ENCODE measurements around the gene LAMTOR4. TPM values are rescaled to one million over a fixed set of nuclear protein-coding genes. Genes with fewer than 3 reads are reported as not detected.

Gene LAMTOR4
- total and polyA plus RNA-seq, 2 of the 13 experiments (the other 11 are each of a cell fraction or from before 2014, with no cell fraction given) = 115 to 118 TPM

DNA sequence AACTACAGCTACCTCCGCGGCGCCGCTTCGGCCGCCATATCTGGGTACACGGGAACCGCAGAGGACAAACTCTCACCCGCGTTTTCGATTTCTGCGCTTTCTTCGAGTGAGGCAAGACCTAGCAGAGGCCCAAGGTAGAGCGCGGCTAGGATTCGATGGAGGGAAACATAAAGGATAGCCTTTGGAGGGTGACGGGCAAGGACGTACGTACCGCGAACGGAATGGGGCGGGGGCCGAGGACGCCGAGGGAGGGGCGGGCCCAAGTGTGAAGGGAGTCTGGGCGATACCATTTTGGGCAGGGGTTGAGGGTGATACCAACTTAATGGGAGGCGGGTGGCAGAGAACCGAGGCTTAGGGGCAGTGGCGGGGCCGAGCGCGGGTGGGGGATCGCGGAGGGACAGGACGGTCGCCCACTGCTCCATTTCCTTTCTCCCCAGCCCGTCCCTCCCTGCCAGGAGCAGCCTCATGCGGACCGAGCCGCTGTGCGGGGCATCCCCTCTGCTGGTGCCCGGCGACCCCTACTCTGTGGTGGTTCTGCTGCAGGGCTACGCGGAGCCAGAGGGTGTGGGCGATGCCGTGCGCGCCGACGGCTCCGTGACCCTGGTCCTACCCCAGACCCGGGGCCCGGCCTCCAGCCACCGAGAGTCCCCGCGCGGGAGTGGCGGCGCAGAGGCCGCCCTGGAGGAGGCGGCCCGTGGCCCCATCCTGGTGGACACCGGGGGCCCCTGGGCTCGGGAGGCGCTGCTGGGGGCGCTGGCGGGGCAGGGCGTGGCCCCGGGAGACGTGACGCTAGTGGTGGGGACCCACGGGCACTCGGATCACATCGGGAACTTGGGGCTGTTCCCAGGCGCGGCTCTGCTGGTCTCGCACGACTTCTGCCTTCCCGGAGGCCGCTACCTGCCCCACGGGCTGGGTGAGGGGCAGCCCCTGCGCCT is 21.5 kb upstream of the LAMTOR4 start, which contains the start of gene MBLAC1 (continued):
- TF ChIP-seq, protein P1, sequence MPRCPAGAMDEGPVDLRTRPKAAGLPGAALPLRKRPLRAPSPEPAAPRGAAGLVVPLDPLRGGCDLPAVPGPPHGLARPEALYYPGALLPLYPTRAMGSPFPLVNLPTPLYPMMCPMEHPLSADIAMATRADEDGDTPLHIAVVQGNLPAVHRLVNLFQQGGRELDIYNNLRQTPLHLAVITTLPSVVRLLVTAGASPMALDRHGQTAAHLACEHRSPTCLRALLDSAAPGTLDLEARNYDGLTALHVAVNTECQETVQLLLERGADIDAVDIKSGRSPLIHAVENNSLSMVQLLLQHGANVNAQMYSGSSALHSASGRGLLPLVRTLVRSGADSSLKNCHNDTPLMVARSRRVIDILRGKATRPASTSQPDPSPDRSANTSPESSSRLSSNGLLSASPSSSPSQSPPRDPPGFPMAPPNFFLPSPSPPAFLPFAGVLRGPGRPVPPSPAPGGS (CRISPR knock-in tag; IDR thresholded peaks at IDR 0.05) = 0 out of 2 replicates have a peak, but pooled peaks have one; percentile 71
- TF ChIP-seq ZBTB7B (CRISPR knock-in tag; IDR thresholded peaks at IDR 0.05) = no peak; the same call in 1 of the 2 replicates
- peak; percentile 12; the same call in 1 of the 2 replicates for TF ChIP-seq ZFP37 (CRISPR knock-in tag; IDR thresholded peaks at IDR 0.05; ENCODE audit: borderline replicate concordance)
- TF ChIP-seq KDM4B (CRISPR knock-in tag; IDR thresholded peaks at IDR 0.05) = no peak
- 0 out of 2 replicates have a peak, but pooled peaks have one; percentile 27 for TF ChIP-seq TBX3 (IDR thresholded peaks at IDR 0.05; ENCODE audit: borderline replicate concordance)
- peak; percentile 40 for TF ChIP-seq ATF7 (IDR thresholded peaks at IDR 0.05)
- TF ChIP-seq ATF7 (CRISPR knock-in tag; IDR thresholded peaks at IDR 0.05) = no peak; the same call in 1 of the 2 replicates
- TF ChIP-seq ZNF317 (CRISPR knock-in tag; IDR thresholded peaks at IDR 0.05) = peak; percentile 65; the same call in 1 of the 2 replicates
- peak; percentile 38; the same call in 1 of the 2 replicates for TF ChIP-seq SP2 (CRISPR knock-in tag; IDR thresholded peaks at IDR 0.05)
- no peak for TF ChIP-seq ZBTB21 (CRISPR knock-in tag; IDR thresholded peaks at IDR 0.05)
- TF ChIP-seq ARHGAP35 (CRISPR knock-in tag; IDR thresholded peaks at IDR 0.05; ENCODE audit: borderline replicate concordance) = peak; percentile 12
- TF ChIP-seq, protein P2, sequence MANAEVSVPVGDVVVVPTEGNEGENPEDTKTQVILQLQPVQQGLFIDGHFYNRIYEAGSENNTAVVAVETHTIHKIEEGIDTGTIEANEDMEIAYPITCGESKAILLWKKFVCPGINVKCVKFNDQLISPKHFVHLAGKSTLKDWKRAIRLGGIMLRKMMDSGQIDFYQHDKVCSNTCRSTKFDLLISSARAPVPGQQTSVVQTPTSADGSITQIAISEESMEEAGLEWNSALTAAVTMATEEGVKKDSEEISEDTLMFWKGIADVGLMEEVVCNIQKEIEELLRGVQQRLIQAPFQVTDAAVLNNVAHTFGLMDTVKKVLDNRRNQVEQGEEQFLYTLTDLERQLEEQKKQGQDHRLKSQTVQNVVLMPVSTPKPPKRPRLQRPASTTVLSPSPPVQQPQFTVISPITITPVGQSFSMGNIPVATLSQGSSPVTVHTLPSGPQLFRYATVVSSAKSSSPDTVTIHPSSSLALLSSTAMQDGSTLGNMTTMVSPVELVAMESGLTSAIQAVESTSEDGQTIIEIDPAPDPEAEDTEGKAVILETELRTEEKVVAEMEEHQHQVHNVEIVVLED (CRISPR knock-in tag; IDR thresholded peaks at IDR 0.05; ENCODE audit: borderline replicate concordance) = peak; percentile 86
- TF ChIP-seq, protein P3, sequence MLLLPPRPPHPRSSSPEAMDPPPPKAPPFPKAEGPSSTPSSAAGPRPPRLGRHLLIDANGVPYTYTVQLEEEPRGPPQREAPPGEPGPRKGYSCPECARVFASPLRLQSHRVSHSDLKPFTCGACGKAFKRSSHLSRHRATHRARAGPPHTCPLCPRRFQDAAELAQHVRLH (CRISPR knock-in tag; IDR thresholded peaks at IDR 0.05; ENCODE audit: borderline replicate concordance, low read depth) = peak; percentile 64; the same call in 1 of the 2 replicates
- TF ChIP-seq, protein P4, sequence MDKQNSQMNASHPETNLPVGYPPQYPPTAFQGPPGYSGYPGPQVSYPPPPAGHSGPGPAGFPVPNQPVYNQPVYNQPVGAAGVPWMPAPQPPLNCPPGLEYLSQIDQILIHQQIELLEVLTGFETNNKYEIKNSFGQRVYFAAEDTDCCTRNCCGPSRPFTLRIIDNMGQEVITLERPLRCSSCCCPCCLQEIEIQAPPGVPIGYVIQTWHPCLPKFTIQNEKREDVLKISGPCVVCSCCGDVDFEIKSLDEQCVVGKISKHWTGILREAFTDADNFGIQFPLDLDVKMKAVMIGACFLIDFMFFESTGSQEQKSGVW (CRISPR knock-in tag; IDR thresholded peaks at IDR 0.05; ENCODE audit: borderline replicate concordance) = no peak
- no peak for TF ChIP-seq CBFB (CRISPR knock-in tag; IDR thresholded peaks at IDR 0.05)
- TF ChIP-seq, protein P5, sequence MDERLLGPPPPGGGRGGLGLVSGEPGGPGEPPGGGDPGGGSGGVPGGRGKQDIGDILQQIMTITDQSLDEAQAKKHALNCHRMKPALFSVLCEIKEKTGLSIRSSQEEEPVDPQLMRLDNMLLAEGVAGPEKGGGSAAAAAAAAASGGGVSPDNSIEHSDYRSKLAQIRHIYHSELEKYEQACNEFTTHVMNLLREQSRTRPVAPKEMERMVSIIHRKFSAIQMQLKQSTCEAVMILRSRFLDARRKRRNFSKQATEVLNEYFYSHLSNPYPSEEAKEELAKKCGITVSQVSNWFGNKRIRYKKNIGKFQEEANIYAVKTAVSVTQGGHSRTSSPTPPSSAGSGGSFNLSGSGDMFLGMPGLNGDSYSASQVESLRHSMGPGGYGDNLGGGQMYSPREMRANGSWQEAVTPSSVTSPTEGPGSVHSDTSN (CRISPR knock-in tag; IDR thresholded peaks at IDR 0.05) = no peak
- TF ChIP-seq MTA1 (CRISPR knock-in tag; IDR thresholded peaks at IDR 0.05; ENCODE audit: borderline replicate concordance) = no peak
- TF ChIP-seq ATAD3A (CRISPR knock-in tag; IDR thresholded peaks at IDR 0.05) = no peak
- no peak for TF ChIP-seq GZF1 (CRISPR knock-in tag; IDR thresholded peaks at IDR 0.05)
- TF ChIP-seq HMG20A (CRISPR knock-in tag; IDR thresholded peaks at IDR 0.05; ENCODE audit: borderline replicate concordance) = no peak
- TF ChIP-seq, protein P6, sequence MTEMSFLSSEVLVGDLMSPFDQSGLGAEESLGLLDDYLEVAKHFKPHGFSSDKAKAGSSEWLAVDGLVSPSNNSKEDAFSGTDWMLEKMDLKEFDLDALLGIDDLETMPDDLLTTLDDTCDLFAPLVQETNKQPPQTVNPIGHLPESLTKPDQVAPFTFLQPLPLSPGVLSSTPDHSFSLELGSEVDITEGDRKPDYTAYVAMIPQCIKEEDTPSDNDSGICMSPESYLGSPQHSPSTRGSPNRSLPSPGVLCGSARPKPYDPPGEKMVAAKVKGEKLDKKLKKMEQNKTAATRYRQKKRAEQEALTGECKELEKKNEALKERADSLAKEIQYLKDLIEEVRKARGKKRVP (CRISPR knock-in tag; IDR thresholded peaks at IDR 0.05) = peak in 1 of 2 experiments; percentile 53; a peak in 1 of 4 replicates
